Activated CD8-positive, alpha-beta T cell treated with anti-CD3 and anti-CD28 coated beads, Interleukin-2, amount 10 ng/mL, durations not matched to agents 7 days and 5 days (primary cell): ENCODE data around the gene CNTN4. TPM values are rescaled to one million over a fixed set of nuclear protein-coding genes. Genes with fewer than 3 reads are reported as not detected.
"Not testable (repeated sequence)": the region's sequence is repeated elsewhere in the genome, so short reads cannot be mapped to it uniquely, and the experiment has no call there.

Experiments
- ATAC-seq: fragments of 150-1000 bp; cut with Tn5 transposase; one replicate; pipeline ENCODE4 v1.10.0; 2021; ENCODE audit warnings: moderate library complexity
- CTCF ChIA-PET: fragments of 350-600 bp; sonication (Branson Sonifier 250); formaldehyde crosslinking; loops from one replicate; lab custom pipeline; 2021; ENCODE audit warnings: antibody characterized with exemption; lab: Charles Lee
- POLR2A ChIA-PET: fragments of 350-600 bp; sonication (Branson Sonifier 250); formaldehyde crosslinking; loops from one replicate; lab custom pipeline; 2021; ENCODE audit warnings: antibody characterized with exemption; lab: Charles Lee
- DNase-seq: peaks from one replicate; pipeline ENCODE4 v3.0.0-alpha.2; 2020
- H3K27ac Mint-ChIP-seq: one replicate; pipeline ENCODE4 v1.8.0; 2021; ENCODE audit warnings: mild to moderate bottlenecking, mixed read lengths
- H3K27me3 Mint-ChIP-seq: one replicate; pipeline ENCODE4 v1.8.0; 2021; ENCODE audit warnings: low read depth, mixed read lengths
- H3K36me3 Mint-ChIP-seq: one replicate; pipeline ENCODE4 v1.8.0; 2021; ENCODE audit warnings: low read depth, mixed read lengths
- H3K4me1 Mint-ChIP-seq: one replicate; pipeline ENCODE4 v1.8.0; 2021; ENCODE audit warnings: low read depth, mixed read lengths
- H3K4me3 Mint-ChIP-seq: one replicate; pipeline ENCODE4 v1.8.0; 2021; ENCODE audit warnings: mild to moderate bottlenecking, mixed read lengths
- H3K9me3 Mint-ChIP-seq: one replicate; pipeline ENCODE4 v1.8.0; 2022; ENCODE audit warnings: mixed read lengths; ENCODE audit not compliant: insufficient read depth
- total RNA-seq, 2 experiments: library from RNA; stranded (reverse); gene quantifications; one replicate each; pipeline ENCODE4 v1.2.3, GENCODE V29; 2021

The CNTN4 gene
- total RNA-seq, 2 experiments from 2014 or later = not detected

- DNase-seq (no peak), ATAC-seq (no peak)
- Mint-ChIP-seq H3K27me3 (no peaks in the 10 kb centered on the region), H3K4me3 (no peak overlapping the region), H3K27ac (no peak overlapping the region), H3K36me3 (no peaks in the 10 kb centered on the region), H3K4me1 (no peaks in the 10 kb centered on the region), H3K9me3 (no peaks in the 10 kb centered on the region)
- ChIA-PET POLR2A (no interaction called here), CTCF (no interaction called here)
Measured at GRCh38 chr3:2511356-2511755, 412.7 kb downstream of the CNTN4 start.

GRCh38 chr3:2512881-2513280, 414.2 kb downstream of the CNTN4 start:
- POLR2A ChIA-PET = no interaction called here
- ATAC-seq (no peak), DNase-seq (no peak)
- Mint-ChIP-seq H3K4me3 (no peak overlapping the region), H3K27me3 (no peaks in the 10 kb centered on the region), H3K27ac (no peak overlapping the region), H3K9me3 (no peaks in the 10 kb centered on the region), H3K36me3 (no peaks in the 10 kb centered on the region), H3K4me1 (no peaks in the 10 kb centered on the region)
- CTCF ChIA-PET = no interaction called here

- Mint-ChIP-seq H3K27me3 (no peaks in the 10 kb centered on the region), H3K36me3 (no peaks in the 10 kb centered on the region), H3K9me3 (no peaks in the 10 kb centered on the region), H3K27ac (no peak overlapping the region), H3K4me1 (no peaks in the 10 kb centered on the region), H3K4me3 (no peak overlapping the region)
- CTCF ChIA-PET = no interaction called here
- no peak for DNase-seq
- no peak for ATAC-seq
- POLR2A ChIA-PET = no interaction called here
Measured at GRCh38 chr3:2513986-2514385, 415.3 kb downstream of the CNTN4 start.

DNA sequence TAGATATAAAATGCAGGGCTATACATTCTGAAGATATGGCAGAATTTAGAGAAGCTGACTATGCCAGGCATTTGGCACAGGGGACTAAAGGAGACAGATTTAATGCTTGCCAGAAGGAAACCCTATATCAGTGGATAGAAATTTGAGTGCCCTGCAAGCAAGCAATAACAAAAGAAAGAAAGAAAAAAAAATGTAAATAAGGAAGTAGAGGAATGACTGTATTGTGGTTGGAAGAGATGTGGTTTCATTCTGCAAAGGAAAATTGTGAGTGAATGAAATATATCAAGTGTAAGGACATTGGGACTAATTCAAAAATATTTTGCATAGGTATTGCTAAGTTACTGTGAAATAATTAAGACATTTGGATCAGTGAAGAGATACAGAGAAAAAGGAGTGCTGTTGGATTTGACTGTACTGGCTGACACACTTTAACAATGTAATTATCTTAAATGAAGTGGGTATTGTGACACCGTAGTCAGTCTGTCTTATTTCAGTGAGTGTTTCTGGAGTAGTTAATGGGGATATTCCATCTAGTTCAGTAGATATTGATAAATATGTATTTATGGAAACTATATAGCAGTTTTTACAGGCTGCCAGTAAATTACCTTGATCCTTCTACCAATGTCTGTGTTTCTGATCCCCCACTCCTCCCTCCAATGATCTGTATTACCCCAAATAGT, 418.2 kb downstream of the CNTN4 start:
- no peaks in the 10 kb centered on the region for H3K36me3 Mint-ChIP-seq
- H3K4me1 Mint-ChIP-seq = no peaks in the 10 kb centered on the region
- H3K27ac Mint-ChIP-seq = no peak overlapping the region
- POLR2A ChIA-PET = no interaction called here
- DNase-seq = no peak
- H3K27me3 Mint-ChIP-seq = no peaks in the 10 kb centered on the region
- no peaks in the 10 kb centered on the region for H3K9me3 Mint-ChIP-seq
- H3K4me3 Mint-ChIP-seq = no peak overlapping the region
- ATAC-seq = no peak
- CTCF ChIA-PET = no interaction called here

- H3K36me3 Mint-ChIP-seq = no peaks in the 10 kb centered on the region
- no peaks in the 10 kb centered on the region for H3K9me3 Mint-ChIP-seq
- no peaks in the 10 kb centered on the region for H3K4me1 Mint-ChIP-seq
- POLR2A ChIA-PET = no interaction called here
- no peak overlapping the region for H3K4me3 Mint-ChIP-seq
- DNase-seq = no peak
- ATAC-seq = no peak
- CTCF ChIA-PET = no interaction called here
- H3K27me3 Mint-ChIP-seq = no peaks in the 10 kb centered on the region
- no peak overlapping the region for H3K27ac Mint-ChIP-seq
Measured at GRCh38 chr3:2517500-2518172, 419.0 kb downstream of the CNTN4 start.

DNA sequence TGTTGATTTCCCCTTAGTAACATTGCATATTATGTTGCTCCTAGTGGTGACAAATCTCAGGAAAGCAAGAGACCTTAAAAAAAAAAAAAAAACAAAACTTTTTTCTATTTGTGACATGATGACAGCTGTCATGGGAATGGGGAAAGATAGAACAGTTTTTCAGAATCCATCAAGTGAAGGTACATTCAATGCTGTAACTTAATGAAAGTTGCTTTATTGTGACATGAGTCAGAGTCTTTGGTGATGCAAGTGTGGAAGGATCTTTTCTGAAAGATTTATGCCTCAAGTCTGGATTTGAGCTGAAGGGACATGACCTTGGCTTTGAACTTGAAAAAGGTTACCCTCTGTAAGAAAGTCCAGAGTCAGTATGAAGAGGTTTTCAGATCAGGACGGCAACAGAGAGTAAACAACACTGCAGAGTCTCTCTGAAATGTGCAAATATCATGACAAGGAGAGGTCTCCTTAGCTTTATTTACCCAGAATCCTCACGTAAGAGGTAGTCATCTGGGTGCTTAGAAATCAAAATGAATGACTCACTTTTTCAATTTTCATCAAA, 424.7 kb downstream of the CNTN4 start:
- POLR2A ChIA-PET = no interaction called here
- DNase-seq (no peak), ATAC-seq (no peak)
- Mint-ChIP-seq H3K36me3 (no peaks in the 10 kb centered on the region), H3K27ac (no peak overlapping the region), H3K4me3 (no peak overlapping the region), H3K9me3 (no peaks in the 10 kb centered on the region), H3K27me3 (no peaks in the 10 kb centered on the region), H3K4me1 (no peaks in the 10 kb centered on the region)
- CTCF ChIA-PET = no interaction called here

DNA sequence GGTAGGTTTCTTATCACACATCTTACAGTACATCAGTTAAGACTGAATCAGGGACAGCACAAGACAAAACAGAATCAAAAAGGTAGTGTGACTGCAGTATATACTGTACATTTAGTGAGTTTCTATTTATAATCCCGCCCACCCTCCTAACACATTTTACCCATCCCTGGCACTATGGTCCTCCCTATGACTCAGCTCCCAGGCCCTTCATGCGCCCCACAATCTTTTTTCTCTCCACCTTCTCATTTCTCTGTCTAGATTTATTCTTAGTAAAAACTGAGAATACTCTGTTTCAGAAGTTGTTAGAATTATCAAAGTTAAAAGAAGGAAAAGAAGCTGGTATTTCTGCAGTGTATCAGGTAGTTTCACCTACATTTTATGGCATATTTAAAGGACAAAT, 427.3 kb downstream of the CNTN4 start:
- Mint-ChIP-seq H3K36me3 (no peaks in the 10 kb centered on the region), H3K9me3 (no peaks in the 10 kb centered on the region), H3K4me1 (no peaks in the 10 kb centered on the region), H3K4me3 (no peak overlapping the region), H3K27me3 (no peaks in the 10 kb centered on the region), H3K27ac (no peak overlapping the region)
- POLR2A ChIA-PET = no interaction called here
- no peak for ATAC-seq
- CTCF ChIA-PET = no interaction called here
- DNase-seq = no peak

GRCh38 chr3:2526926-2527325, 428.3 kb downstream of the CNTN4 start:
- CTCF ChIA-PET = no interaction called here
- POLR2A ChIA-PET = no interaction called here
- H3K9me3 Mint-ChIP-seq = no peaks in the 10 kb centered on the region
- DNase-seq (no peak), ATAC-seq (no peak)
- no peaks in the 10 kb centered on the region for H3K27me3 Mint-ChIP-seq
- no peaks in the 10 kb centered on the region for H3K36me3 Mint-ChIP-seq
- no peak overlapping the region for H3K27ac Mint-ChIP-seq
- no peak overlapping the region for H3K4me3 Mint-ChIP-seq
- H3K4me1 Mint-ChIP-seq = no peaks in the 10 kb centered on the region

- H3K4me3 Mint-ChIP-seq, H3K9me3 Mint-ChIP-seq, ATAC-seq, POLR2A ChIA-PET, H3K27ac Mint-ChIP-seq, CTCF ChIA-PET, H3K27me3 Mint-ChIP-seq, H3K4me1 Mint-ChIP-seq, DNase-seq, H3K36me3 Mint-ChIP-seq: not testable (repeated sequence)
Measured at GRCh38 chr3:2527328-2527727, 428.7 kb downstream of the CNTN4 start.

DNA sequence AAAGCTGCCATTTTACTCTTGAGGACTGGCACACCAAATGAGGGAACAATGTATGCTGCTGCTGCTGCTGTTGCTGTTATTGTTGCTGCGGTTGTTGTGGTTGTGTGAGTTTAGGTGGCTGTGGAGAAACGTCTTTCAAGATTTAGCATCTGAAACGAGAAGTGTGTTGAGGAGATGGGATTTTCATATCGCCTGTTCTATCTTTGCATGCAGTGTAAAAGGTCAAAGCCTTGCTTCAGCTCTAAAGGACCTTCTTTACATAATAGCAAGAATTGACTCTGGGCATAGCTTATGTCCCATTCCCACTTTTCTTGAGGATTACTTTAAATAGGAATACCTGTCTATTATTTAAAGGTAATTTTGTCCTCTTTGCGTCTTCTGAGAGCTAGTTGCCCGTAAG, 436.1 kb downstream of the CNTN4 start:
- H3K4me1 Mint-ChIP-seq, H3K27me3 Mint-ChIP-seq, H3K27ac Mint-ChIP-seq, H3K36me3 Mint-ChIP-seq, POLR2A ChIA-PET, DNase-seq, CTCF ChIA-PET, H3K9me3 Mint-ChIP-seq, ATAC-seq, H3K4me3 Mint-ChIP-seq: not testable (repeated sequence)

- DNase-seq = no peak
- no peak overlapping the region for H3K4me3 Mint-ChIP-seq
- no peaks in the 10 kb centered on the region for H3K9me3 Mint-ChIP-seq
- no peak overlapping the region for H3K27ac Mint-ChIP-seq
- POLR2A ChIA-PET = no interaction called here
- H3K36me3 Mint-ChIP-seq = no peaks in the 10 kb centered on the region
- no peak for ATAC-seq
- CTCF ChIA-PET = no interaction called here
- H3K4me1 Mint-ChIP-seq = no peaks in the 10 kb centered on the region
- no peaks in the 10 kb centered on the region for H3K27me3 Mint-ChIP-seq
Measured at GRCh38 chr3:2535206-2535605, 436.5 kb downstream of the CNTN4 start.

DNA sequence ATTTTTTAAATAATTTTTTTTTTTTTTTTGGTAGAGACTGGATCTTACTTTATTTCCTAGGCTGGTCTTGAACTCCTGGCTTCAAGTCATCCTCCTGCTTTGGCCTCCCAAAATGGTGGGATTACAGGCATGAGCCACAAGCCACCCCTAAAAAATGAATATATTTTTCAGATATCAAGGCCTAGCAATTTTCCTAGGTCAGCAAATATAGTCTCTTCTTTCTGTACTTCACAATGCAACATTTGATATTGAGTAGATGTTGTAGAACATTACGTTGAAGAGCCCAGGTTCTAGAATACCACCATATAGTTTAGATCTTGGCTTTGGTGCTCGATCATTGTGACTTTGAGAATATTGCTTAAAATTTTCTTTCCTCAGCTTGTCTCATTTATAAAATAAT, 437.9 kb downstream of the CNTN4 start:
- ATAC-seq (no peak), DNase-seq (no peak)
- Mint-ChIP-seq H3K36me3 (no peaks in the 10 kb centered on the region), H3K4me3 (no peak overlapping the region), H3K9me3 (no peaks in the 10 kb centered on the region), H3K27me3 (no peaks in the 10 kb centered on the region), H3K27ac (no peak overlapping the region), H3K4me1 (no peaks in the 10 kb centered on the region)
- CTCF ChIA-PET = no interaction called here
- POLR2A ChIA-PET = no interaction called here
